ENCODE results near the gene NIPA2.

The NIPA2 gene

GRCh38 chr15:22902981-22903380 is 64.5 kb downstream of the NIPA2 start:
- DNase-seq (ENCODE audit: low read depth in 2 of 2) = no peak

GRCh38 chr15:22903427-22903826 is 65.0 kb downstream of the NIPA2 start:
- no peak for DNase-seq (ENCODE audit: low read depth in 2 of 2)

GRCh38 chr15:22903961-22904534 is 65.6 kb downstream of the NIPA2 start:
- DNase-seq (ENCODE audit: low read depth in 2 of 2) = no peak

- no peak for DNase-seq (ENCODE audit: low read depth in 2 of 2)
These were observed 66.3 kb downstream of the NIPA2 start for GRCh38 chr15:22904736-22905135.

- no peak for DNase-seq (ENCODE audit: low read depth in 2 of 2)
These were observed 68.9 kb downstream of the NIPA2 start for GRCh38 chr15:22907161-22907950.

- DNase-seq (ENCODE audit: low read depth in 2 of 2) = no peak
These were observed 70.4 kb downstream of the NIPA2 start for GRCh38 chr15:22908830-22909229.

- no peak for DNase-seq (ENCODE audit: low read depth in 2 of 2)
These were observed 72.8 kb downstream of the NIPA2 start for GRCh38 chr15:22911306-22911705.

GRCh38 chr15:22912256-22912655 is 73.8 kb downstream of the NIPA2 start:
- no peak for DNase-seq (ENCODE audit: low read depth in 2 of 2)

GRCh38 chr15:22913646-22914380 is 75.3 kb downstream of the NIPA2 start:
- no peak for DNase-seq (ENCODE audit: low read depth in 2 of 2)

- DNase-seq (ENCODE audit: low read depth in 2 of 2) = no peak
These were observed 77.5 kb downstream of the NIPA2 start for GRCh38 chr15:22915866-22916515.

GRCh38 chr15:22916606-22917350 is 78.3 kb downstream of the NIPA2 start:
- no peak for DNase-seq (ENCODE audit: low read depth in 2 of 2)

GRCh38 chr15:22917556-22917955 is 79.1 kb downstream of the NIPA2 start:
- DNase-seq (ENCODE audit: low read depth in 2 of 2) = no peak

Data from stimulated activated CD4-positive, alpha-beta T cell treated with anti-CD3 and anti-CD28 coated beads, Interleukin-12 subunit alpha, Interleukin-12 subunit beta, amount 100 ng/mL, for 24 hours (primary cell).